ENCODE results near the gene VAT1L.

The VAT1L gene

DNA sequence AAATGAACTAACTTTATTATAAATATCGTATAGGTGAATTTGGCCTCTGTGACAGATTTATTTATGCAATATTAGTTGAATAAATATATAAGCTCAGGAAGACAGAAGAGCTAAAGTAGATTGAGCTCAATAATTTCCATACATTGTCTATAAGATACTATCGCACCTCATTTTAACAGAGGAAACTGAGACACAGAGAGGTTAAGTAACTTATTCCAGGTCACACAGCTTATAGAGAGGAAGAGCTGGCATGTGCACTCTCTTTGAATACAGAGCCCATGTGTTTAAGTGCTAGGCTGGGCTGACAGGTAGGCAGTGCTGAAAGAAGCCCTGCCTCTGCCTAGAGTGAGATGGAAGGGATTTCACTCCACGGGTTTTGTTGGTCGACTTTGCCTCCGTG is 48.4 kb downstream of the VAT1L start:
- DNase-seq = no peak

DNA sequence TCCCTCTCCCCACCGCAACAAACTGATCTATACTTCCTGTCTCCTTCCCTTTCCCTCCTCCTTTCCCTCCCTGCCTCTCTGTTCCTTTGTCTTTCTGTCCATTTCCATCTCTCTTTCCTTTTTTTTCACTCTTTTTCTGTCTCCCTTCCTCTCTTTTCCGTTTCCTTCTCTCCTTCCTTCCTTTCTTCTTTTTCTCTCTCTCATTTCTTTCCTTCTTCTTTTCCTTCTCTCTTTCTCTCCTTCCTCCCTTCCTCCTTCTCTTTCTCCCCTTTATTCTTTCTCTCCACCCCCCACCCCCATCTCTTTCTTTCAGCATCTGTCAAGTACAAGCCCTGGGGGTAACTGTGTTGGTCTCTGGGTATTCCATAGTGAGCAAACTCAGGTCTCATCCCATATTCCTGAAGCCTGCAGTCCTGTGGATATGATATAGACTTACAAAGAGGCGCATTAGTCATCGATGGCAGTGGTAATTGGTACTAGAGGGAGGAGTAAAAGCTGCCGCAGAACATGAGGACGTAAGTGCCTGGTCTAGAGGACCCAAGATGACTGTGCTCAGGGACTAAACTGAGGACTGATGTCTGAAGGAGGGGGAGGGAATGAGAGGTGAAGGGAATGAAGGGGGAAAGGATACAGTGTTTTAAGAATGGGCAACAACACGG is 50.4 kb downstream of the VAT1L start:
- DNase-seq = no peak

- no peak for DNase-seq
Observed at GRCh38 chr16:77840093-77840492, 51.7 kb downstream of the VAT1L start.

GRCh38 chr16:77840673-77841501 is 52.5 kb downstream of the VAT1L start:
- DNase-seq = no peak

DNA sequence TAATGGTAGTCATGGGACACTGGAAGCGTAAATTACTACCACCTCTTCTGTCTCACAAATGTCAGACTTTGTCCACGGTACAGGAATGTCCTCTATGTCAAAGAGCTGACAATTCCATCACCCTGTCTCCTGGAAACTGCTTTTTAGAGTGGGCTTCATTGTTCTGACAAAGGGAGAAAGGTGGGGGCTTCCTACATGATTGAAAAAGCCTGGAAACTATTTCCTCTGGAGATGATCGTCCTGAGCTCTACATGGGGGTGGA is 53.1 kb downstream of the VAT1L start:
- DNase-seq = no peak

DNA sequence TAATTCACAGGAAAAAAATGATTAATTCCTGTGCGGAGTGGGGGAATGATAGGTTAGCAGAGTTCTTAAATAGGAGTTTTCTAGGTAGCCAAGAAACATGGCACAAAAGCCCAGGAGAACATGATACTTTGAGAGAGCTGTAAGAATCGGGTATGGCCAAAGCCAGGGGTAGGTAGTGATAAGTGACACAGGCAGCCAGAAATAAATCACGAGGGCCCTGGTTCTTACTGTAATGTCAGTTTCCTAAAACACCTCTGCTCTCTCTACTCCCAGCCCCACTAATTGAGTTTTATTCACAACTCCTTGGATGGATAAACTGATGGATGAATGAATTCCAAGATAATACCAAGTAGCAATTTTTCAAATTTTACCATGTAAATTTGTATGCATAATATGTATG is 54.1 kb downstream of the VAT1L start:
- DNase-seq = no peak

- DNase-seq = no peak
Observed at GRCh38 chr16:77843405-77843804, 55.0 kb downstream of the VAT1L start.

DNA sequence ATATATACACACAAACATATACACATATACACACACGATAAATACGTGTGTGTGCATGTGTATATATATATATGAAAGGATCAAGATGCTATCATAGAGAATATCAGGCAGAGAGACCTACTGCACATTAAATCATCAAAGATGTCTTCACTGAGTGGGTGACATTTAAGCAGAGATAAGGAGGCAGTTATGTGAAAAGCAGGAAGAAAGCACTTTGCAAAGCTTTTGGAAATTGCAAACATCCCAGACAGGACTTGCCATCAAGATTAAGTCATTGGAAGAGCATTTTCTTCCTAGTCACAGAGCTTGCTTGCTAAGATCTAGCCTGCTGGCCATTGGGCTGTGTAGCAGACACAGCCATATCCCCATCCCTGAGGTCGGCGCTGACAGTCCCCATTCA is 56.4 kb downstream of the VAT1L start:
- no peak for DNase-seq

DNA sequence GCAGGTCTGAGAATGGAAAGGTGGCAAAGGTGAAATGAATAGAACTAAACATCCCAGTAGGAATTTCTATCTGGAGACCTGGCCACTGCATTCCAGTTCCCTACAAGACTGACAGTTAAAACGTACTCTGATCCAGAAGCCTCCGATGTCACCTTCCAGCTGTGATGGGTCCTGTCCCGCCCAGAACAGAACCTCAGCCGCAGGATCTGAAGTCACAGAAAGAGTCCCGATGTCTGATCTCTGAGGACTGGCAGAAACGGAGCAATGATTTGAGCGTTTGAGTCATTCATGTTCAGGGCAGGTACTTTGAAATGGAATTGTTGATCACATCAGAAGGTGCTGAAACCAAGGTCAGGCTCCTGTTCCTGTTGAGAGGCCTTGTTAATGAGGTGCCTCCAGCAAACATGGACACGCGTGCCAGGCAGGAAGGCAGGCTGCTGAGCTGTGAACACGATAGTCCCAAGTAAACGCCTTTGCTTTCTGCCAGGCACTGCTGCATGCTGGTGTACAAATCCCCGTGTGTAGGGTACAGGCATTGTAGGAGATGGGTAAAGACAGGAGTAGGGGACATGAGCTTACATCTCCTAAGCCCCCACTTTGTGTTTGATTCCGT is 61.4 kb downstream of the VAT1L start:
- no peak for DNase-seq

DNA sequence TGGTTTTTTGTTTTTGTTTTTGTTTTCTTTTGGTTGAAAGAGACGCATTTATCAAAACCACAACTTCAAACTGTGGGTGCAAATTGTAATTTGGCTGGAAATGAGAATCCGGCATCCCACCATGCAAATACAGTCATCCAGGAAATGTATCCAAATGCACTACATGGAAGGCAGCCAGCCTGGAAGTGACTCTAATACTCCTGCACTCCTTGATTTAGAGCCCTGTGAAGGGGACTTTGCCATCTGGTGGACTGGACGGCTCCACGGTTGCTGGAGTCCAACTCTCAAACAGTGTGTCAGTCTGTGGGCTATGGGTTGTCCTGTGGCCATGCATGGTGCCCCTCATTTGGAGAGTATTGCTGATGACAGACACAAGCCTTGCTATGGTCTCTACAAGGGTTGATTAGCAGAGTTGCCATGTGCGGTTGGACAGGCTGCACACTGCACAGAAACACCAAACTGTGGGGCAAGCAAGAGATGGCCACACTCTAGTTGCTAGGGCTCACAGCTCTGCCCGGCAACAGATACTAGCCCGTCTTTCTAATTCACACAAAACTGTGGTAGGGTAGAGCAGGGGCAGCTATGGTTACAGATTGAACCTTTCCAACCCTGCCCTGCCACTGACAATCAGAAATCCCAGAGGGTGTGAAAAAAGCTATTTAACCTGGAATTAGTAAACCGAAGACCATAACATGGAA is 62.4 kb downstream of the VAT1L start:
- no peak for DNase-seq

- DNase-seq = no peak
Observed at GRCh38 chr16:77853161-77853560, 64.8 kb downstream of the VAT1L start.

DNA sequence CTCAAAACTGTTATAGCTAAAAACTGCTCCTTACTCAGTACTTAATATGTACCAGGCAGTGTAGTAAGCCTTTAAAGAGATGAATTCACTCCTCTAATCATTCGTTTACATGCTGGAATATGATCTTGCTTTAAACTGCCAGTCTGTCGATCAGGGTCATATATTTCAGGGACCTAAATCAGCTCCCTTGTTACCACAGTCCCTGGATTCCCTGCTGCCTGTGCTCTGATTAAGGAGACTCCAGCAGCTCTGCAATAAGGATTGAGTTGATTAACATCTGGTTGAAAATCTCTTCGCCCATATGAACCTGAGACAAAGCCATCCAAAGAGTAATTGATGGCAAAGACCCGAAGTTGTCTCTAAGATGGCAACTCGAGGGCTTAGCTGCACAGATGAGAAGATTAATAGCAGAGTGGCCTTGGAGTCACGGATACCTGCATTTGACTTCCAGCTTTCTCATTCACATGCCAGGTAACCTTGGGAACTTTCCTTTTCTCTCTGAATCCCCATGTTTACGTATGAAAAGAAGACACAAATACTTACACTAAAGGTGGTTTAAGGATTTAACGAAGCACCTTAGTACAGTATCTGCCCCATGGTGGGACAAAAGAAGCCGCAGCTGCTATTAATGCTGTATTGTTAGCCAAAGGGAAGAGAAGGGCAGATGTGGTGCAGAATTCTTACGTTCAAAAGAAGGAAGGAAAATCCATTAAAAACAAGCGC is 68.2 kb downstream of the VAT1L start:
- DNase-seq = no peak

DNA sequence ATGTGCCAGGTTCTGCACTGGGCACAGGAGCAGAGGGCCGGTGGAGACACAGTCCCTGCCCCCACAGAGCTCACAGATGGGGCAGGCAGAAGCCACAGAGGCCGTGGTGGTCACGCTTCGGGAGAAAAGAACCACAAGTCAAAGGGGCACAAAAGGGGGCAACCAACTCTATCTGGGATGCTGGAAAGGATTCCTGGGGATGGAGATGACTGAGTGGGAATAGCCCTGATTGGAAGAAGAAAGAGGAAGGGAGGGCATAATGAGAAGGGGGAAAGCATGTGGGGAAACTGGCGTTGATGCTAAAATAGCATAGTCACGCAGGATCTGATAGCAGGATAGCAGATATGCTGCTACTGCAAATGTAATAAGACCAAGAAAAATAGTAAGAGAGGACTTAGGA is 69.7 kb downstream of the VAT1L start:
- DNase-seq = no peak

DNA sequence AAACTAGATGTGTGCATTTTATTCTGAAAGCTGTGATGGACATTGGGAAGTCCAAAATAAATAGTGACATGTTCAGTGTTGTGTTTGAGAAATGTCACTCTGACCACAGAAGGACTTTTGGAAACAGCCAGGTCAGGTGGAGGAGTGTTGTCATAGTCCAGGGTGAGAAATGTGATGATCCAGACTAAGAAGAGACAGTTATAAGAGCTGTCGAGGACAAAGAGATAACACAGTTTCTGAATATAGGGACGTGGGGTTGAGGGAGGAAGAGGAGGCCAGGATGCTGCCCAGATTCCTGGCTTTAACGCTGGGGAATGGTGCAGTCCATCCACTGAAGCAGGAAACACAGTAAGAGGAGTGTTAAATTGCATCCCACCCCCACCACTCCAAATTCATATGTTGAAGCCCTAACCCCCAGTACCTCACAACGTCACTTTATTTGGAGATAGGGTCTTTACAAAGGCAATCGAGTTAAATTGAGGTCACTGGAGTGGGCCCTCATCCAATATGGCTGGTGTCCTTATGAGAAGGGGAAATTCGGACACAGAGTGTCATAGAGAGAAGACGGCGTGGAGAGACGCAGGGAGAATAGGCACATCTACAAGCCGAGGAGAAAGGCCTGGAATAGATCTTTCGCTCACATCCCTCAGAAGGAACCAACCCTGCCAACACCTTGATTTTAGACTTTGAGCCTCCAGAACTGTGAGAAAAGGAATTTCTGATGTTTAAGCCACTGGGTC is 71.3 kb downstream of the VAT1L start:
- no peak for DNase-seq

DNA sequence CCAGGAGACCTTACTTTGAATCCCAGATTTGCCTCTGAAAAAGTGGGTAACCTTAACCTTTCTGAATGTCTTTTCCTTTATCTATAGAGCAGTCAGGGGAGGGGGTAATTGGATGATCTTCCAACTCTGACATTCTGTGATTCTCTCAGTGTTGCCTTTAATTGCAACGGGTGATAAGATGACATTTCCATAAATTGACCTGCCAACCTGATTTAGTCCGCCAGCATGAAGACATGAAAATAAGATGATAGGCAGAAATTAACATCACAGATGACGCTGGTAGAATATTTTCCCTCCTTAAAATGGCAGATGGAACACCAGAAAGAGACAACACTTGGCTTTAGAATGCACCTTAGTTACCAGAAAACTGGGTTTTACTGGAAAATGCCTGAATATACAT is 72.6 kb downstream of the VAT1L start:
- DNase-seq = no peak

- no peak for DNase-seq
Observed at GRCh38 chr16:77863250-77863649, 74.9 kb downstream of the VAT1L start.

DNA sequence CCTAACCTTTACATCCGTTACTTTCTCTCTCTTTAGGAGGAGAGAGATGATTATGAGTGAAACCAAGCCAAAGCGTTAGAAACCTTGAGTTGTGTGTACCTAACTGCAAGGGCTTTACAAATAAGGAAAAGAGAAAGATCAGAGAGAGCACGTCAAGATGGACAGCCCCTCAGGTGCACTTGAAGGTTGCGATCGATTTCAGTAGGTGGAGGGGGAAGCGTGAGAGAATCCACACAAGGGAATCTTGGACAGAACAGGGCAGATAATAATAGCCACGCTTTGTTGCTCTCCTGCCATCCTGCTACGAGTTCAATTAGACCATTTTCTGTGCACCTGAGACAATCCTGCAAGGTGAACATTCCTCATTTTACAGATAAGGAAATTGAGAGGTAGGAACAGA is 78.4 kb downstream of the VAT1L start:
- no peak for DNase-seq

DNA sequence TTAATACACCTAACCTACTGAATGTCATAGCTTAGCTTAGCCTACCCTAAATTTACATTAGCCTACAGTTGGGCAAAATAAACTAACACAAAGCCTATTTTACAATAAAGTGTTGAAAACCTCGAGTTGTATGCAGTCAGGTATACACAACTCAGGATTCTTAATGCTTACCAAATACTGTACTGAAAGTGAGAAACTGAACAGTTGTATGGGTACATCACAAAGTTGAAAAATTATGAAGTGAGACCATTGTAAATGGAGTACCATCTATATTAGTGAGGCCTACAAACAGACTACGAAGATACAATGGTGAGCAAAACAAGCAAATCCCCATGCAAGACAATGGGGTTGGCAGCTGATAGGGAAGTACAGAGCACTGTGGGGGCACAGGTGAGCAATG is 79.7 kb downstream of the VAT1L start:
- DNase-seq = no peak

DNA sequence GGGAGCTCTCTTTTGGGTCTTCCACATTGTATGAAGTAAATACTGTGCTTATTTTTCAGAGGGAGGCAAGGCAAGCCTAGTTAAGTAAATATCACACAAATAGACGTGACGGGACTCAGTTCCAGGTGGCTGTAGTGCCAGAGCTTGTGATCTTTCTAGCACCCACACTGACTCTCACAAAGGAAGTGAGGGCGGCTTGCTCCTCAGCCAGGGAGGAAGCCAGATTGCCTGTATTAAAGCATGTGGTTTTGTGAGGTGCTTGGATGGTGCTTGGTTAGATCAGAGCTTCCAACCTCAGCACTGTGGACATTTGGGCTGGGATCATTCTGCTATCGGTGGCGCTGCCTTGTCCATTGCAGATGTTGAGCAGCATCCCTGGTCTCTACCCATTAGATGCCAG is 80.1 kb downstream of the VAT1L start:
- peak in 1 of 2 donors; percentile 14 for DNase-seq

DNA sequence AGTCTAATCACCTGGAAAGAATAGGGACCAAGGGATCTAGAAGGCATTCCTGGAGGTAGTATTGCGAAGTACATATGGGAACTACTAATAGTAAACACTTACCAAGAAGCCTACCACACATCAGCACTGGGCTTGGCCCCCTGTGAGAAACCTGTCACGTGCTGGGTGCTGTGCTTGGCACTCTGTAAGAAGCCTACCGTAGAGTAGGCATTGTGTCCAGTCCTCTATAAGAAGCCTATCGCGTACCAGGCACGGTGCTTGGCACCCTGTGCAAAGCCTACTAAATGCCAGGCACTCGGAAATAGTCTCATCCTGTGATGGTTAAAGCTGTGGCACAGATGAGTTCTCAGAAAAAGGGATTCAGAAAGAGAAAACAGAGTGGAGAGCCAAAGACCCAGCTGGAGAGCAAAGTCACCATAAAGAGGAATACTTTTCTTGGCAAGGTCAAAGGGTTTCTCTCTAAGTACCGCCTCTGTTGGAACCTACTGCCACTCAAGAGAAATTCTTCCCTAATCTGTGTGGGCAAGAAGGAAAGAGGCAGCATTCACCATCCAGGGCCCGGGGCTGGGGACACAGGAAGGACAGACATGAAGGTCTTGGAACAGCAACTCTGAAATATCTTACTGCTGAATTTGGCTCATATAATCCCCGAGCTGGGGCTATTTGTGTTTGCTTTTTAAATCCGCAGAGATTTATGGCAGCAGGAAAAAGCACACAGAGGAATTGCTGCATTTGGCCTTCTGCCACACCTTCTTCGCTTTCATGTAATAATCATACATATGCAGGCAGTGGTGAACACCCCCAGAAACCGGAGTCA is 81.8 kb downstream of the VAT1L start:
- DNase-seq = no peak

DNA sequence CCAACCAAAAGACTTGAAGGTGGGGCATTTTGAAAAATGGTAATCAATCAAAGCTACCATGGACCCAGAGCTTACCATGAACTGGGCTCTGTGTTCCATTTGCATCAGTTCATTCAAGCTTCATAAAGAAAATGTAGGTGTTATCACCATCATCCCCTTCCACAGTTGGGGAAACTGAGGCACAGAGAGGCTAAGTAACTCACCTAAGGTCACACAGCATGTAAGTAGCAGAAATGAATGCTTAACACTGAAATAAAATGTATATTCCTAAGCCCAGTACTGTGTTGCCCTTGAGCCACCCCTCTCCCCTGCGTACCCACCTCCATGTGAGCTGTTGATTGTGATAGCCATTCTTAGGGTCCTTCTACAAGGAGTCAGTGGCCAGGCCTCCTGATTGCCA is 83.6 kb downstream of the VAT1L start:
- no peak for DNase-seq

GRCh38 chr16:77873066-77873465 is 84.7 kb downstream of the VAT1L start:
- DNase-seq = no peak
